GM19455 (cell line): ENCODE measurements around the gene CORO1A.
"Not testable (repeated sequence)": the region's sequence is repeated elsewhere in the genome, so short reads cannot be mapped to it uniquely, and the experiment has no call there.

ENCODE experiments used
- ATAC-seq: cut with Tn5 transposase; IDR thresholded peaks from one replicate; pipeline ENCODE4 v1.9.1; 2021; ENCODE audit not compliant: unreplicated experiment

The CORO1A gene

GRCh38 chr16:30199608-30200343 is 16.4 kb downstream of the CORO1A start:
- ATAC-seq: not testable (repeated sequence)

GRCh38 chr16:30205541-30206236 is 22.3 kb downstream of the CORO1A start:
- not testable (repeated sequence) for ATAC-seq

GRCh38 chr16:30206252-30206651 is 22.9 kb downstream of the CORO1A start:
- ATAC-seq: not testable (repeated sequence)

- ATAC-seq: not testable (repeated sequence)
Observed at GRCh38 chr16:30207063-30207704, 23.8 kb downstream of the CORO1A start.

GRCh38 chr16:30209032-30209431 is 25.6 kb downstream of the CORO1A start:
- not testable (repeated sequence) for ATAC-seq

GRCh38 chr16:30211414-30211813 is 28.0 kb downstream of the CORO1A start:
- ATAC-seq: not testable (repeated sequence)

- ATAC-seq: not testable (repeated sequence)
Observed at GRCh38 chr16:30217082-30217481, 33.7 kb downstream of the CORO1A start.
